ENCODE measurements around the gene ATF5.

Gene ATF5

GRCh38 chr19:49929121-49929610 is at the start of gene ATF5, which contains the start of gene NUP62:
TSS of gene ATF5 (plus strand) at chr19:49929205. CDS start at chr19:49930851, 1,646 bp downstream.
TSS of gene NUP62 (minus strand) at chr19:49929504. CDS start at chr19:49909807, 19,697 bp downstream.
- DNase-seq, result peak in 55 of 58 donors; percentile 70 to 93 (median 85)

- DNase-seq, result no peak
Measured at GRCh38 chr19:49879243-49879963, 49.6 kb upstream of the ATF5 start.

- DNase-seq, result no peak
Measured at GRCh38 chr19:49880162-49880869, 48.7 kb upstream of the ATF5 start.

GRCh38 chr19:49881186-49881585 is 47.8 kb upstream of the ATF5 start:
- DNase-seq, result no peak

- no peak for DNase-seq
Measured at GRCh38 chr19:49881672-49882394, 47.2 kb upstream of the ATF5 start.

- no peak for DNase-seq
Measured at GRCh38 chr19:49882643-49883042, 46.4 kb upstream of the ATF5 start.

- no peak for DNase-seq
Measured at GRCh38 chr19:49883094-49883493, 45.9 kb upstream of the ATF5 start.

GRCh38 chr19:49884109-49884508 is 44.9 kb upstream of the ATF5 start:
- no peak for DNase-seq

- DNase-seq, result no peak
Measured at GRCh38 chr19:49884760-49885159, 44.2 kb upstream of the ATF5 start.

GRCh38 chr19:49887037-49887664 is 41.9 kb upstream of the ATF5 start:
- no peak for DNase-seq

- no peak for DNase-seq
Measured at GRCh38 chr19:49887665-49888509, 41.1 kb upstream of the ATF5 start.

GRCh38 chr19:49888510-49888824 is 40.5 kb upstream of the ATF5 start:
- DNase-seq, result no peak

GRCh38 chr19:49889038-49889686 is 39.8 kb upstream of the ATF5 start:
- no peak for DNase-seq

- DNase-seq, result peak in 41 of 58 donors; percentile 3 to 60 (median 28)
Measured at GRCh38 chr19:49889687-49890348, 39.2 kb upstream of the ATF5 start.

- DNase-seq, result no peak
Measured at GRCh38 chr19:49890349-49891311, 38.4 kb upstream of the ATF5 start.

GRCh38 chr19:49891393-49891792 is 37.6 kb upstream of the ATF5 start:
- DNase-seq, result no peak

- no peak for DNase-seq
Measured at GRCh38 chr19:49892716-49893115, 36.3 kb upstream of the ATF5 start.

GRCh38 chr19:49894011-49894664 is 34.9 kb upstream of the ATF5 start:
- no peak for DNase-seq

Data from anterior cingulate cortex (tissue), 58 donors.